Thoracic aorta (tissue), 2 donors: Measurements from ENCODE around the gene PTPDC1. TPM values are rescaled to one million over a fixed set of nuclear protein-coding genes. Genes with fewer than 3 reads are reported as not detected.
A peak's percentile ranks its signal among the peaks of the same experiment; 100 is the strongest.

Source experiments
- ATAC-seq: fragments of 150-250 bp; one replicate; pipeline ENCODE4 v1.8.0; 2017; ENCODE audit warnings: low read depth; ENCODE audit not compliant: insufficient number of reproducible peaks, low FRiP score
- DNase-seq: peaks from one replicate; pipeline ENCODE4 v3.0.0-alpha.2; 2020; ENCODE audit warnings: low spot score
- H3K27ac ChIP-seq, 2 donors: fragments of 200-600 bp; sonication (generic); 1 replicate in 1 of 2; 2 replicates in 1 of 2; pipeline ENCODE4 v1.5.1; 2016; ENCODE audit warnings: mild to moderate bottlenecking in 2 of 2, moderate library complexity in 2 of 2
- H3K27me3 ChIP-seq: fragments of 200-600 bp; sonication (generic); replicated peaks from 2 replicates; pipeline ENCODE4 v1.6.0; 2016; ENCODE audit warnings: mild to moderate bottlenecking; ENCODE audit not compliant: insufficient read depth
- H3K36me3 ChIP-seq: fragments of 200-600 bp; sonication (generic); one replicate; pipeline ENCODE4 v1.5.1; 2016
- H3K4me1 ChIP-seq, 2 donors: fragments of 200-600 bp; sonication (generic); 1 replicate in 1 of 2; 2 replicates in 1 of 2; pipeline versions ENCODE4 v1.5.1 to v1.6.0; 2016; ENCODE audit warnings: low read depth in 2 of 2, mild to moderate bottlenecking in 1 of 2; ENCODE audit not compliant: control insufficient read depth in 1 of 2
- H3K4me3 ChIP-seq: fragments of 200-600 bp; sonication (generic); 2 replicates; pipeline ENCODE4 v1.5.1; 2016; ENCODE audit warnings: mild to moderate bottlenecking
- H3K9me3 ChIP-seq: fragments of 200-600 bp; sonication (generic); 2 replicates; pipeline ENCODE4 v1.5.1; 2016
- total RNA-seq, 2 donors: library from RNA; depleted of rRNA; stranded (reverse); fragments of >200 nt; gene quantifications; one replicate each; pipeline versions ENCODE4 v1.1.0 to v1.2.3, GENCODE V29; 2016
- TF ChIP-seq, protein P1 (sequence below): fragments of 200-600 bp; sonication (generic); IDR thresholded peaks from one replicate; pipeline ENCODE4 v1.5.1; 2019; ENCODE audit warnings: antibody characterized with exemption

Gene PTPDC1
- total RNA-seq, 2 donors from 2014 or later: 24.8 to 25.7 TPM

GRCh38 chr9:94144394-94144793 is 60.1 kb downstream of the PTPDC1 start:
- Histone ChIP-seq H3K36me3 (no peaks in the 10 kb centered on the region), H3K9me3 (no peaks in the 10 kb centered on the region), H3K27me3 (no peaks in the 10 kb centered on the region), H3K4me1 (peaks cover 25 to 39% of the 10 kb centered on the region in 2 donors), H3K27ac (peak overlapping the region in 1 of 2 donors; percentile 30), H3K4me3 (no peak overlapping the region)
- ATAC-seq: no peak
- TF ChIP-seq, protein P1, sequence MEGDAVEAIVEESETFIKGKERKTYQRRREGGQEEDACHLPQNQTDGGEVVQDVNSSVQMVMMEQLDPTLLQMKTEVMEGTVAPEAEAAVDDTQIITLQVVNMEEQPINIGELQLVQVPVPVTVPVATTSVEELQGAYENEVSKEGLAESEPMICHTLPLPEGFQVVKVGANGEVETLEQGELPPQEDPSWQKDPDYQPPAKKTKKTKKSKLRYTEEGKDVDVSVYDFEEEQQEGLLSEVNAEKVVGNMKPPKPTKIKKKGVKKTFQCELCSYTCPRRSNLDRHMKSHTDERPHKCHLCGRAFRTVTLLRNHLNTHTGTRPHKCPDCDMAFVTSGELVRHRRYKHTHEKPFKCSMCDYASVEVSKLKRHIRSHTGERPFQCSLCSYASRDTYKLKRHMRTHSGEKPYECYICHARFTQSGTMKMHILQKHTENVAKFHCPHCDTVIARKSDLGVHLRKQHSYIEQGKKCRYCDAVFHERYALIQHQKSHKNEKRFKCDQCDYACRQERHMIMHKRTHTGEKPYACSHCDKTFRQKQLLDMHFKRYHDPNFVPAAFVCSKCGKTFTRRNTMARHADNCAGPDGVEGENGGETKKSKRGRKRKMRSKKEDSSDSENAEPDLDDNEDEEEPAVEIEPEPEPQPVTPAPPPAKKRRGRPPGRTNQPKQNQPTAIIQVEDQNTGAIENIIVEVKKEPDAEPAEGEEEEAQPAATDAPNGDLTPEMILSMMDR: no peak
- DNase-seq: no peak

DNA sequence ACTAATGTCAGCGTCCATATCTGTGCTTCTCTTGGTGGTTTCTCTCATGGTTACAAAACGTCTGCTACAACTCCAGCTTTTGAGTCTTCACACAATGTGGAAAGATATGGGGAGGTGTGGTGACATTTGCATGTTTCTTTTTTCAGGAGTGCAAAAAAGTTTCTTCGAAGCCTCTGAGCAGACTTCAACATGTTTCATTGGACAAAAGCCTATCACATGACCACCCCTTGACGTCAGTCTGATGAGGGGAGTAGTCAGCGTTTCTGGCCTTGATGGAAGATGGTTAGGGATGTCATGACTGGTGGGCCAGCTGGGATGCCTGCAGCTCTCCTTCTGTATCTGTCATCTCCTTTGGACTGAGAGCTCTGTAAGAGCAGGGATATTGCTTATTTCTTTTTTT is 61.4 kb downstream of the PTPDC1 start:
- no peaks in the 10 kb centered on the region for H3K36me3 ChIP-seq
- peaks cover 19 to 32% of the 10 kb centered on the region in 2 donors for H3K4me1 ChIP-seq
- DNase-seq (no peak), ATAC-seq (no peak)
- TF ChIP-seq, protein P1: no peak
- H3K27ac ChIP-seq: no peak overlapping the region
- H3K9me3 ChIP-seq: no peaks in the 10 kb centered on the region
- no peaks in the 10 kb centered on the region for H3K27me3 ChIP-seq
- H3K4me3 ChIP-seq: no peak overlapping the region

GRCh38 chr9:94147776-94148175 is 63.5 kb downstream of the PTPDC1 start:
- Histone ChIP-seq H3K9me3 (no peaks in the 10 kb centered on the region), H3K36me3 (no peaks in the 10 kb centered on the region), H3K4me1 (peaks cover 6 to 15% of the 10 kb centered on the region in 2 donors), H3K27ac (no peak overlapping the region), H3K27me3 (no peaks in the 10 kb centered on the region), H3K4me3 (no peak overlapping the region)
- ATAC-seq (no peak), DNase-seq (no peak)
- TF ChIP-seq, protein P1: no peak

DNA sequence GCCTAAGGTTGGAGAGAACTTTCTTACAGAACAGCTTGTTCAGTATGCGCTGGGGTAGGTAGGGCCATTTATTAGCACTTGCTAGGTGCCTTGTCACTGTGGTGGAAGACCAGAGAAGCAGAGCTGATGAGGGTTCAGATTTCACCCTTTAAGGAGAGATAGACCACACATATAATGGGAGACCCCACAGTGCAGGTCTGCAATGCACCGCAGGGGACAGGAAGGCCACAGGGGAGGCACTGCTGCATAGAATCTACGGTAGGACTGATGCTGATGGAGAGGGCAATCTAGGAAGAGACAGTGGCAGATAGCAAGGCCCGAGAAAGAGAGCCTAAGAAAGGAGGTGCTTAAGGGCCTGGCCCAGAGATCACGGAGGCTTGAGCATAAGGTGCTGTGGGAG is 64.2 kb downstream of the PTPDC1 start:
- no peaks in the 10 kb centered on the region for H3K27me3 ChIP-seq
- TF ChIP-seq, protein P1: no peak
- H3K36me3 ChIP-seq: no peaks in the 10 kb centered on the region
- H3K9me3 ChIP-seq: no peaks in the 10 kb centered on the region
- DNase-seq: no peak
- no peak for ATAC-seq
- H3K4me3 ChIP-seq: no peak overlapping the region
- peaks cover 6 to 15% of the 10 kb centered on the region in 2 donors for H3K4me1 ChIP-seq
- no peak overlapping the region for H3K27ac ChIP-seq

GRCh38 chr9:94149696-94150095 is 65.4 kb downstream of the PTPDC1 start:
- Histone ChIP-seq H3K4me1 (peaks cover 0 to 3% of the 10 kb centered on the region in 2 donors), H3K36me3 (no peaks in the 10 kb centered on the region), H3K4me3 (no peak overlapping the region), H3K27ac (no peak overlapping the region), H3K9me3 (no peaks in the 10 kb centered on the region), H3K27me3 (no peaks in the 10 kb centered on the region)
- DNase-seq (no peak), ATAC-seq (no peak)
- TF ChIP-seq, protein P1: no peak
